GM18858 (cell line): ENCODE results near the gene IFITM2.
"Not testable (repeated sequence)": the region's sequence is repeated elsewhere in the genome, so short reads cannot be mapped to it uniquely, and the experiment has no call there.

Source experiments
- ATAC-seq: cut with Tn5 transposase; IDR thresholded peaks from one replicate; pipeline ENCODE4 v1.9.1; 2021; ENCODE audit not compliant: unreplicated experiment

The IFITM2 gene

DNA sequence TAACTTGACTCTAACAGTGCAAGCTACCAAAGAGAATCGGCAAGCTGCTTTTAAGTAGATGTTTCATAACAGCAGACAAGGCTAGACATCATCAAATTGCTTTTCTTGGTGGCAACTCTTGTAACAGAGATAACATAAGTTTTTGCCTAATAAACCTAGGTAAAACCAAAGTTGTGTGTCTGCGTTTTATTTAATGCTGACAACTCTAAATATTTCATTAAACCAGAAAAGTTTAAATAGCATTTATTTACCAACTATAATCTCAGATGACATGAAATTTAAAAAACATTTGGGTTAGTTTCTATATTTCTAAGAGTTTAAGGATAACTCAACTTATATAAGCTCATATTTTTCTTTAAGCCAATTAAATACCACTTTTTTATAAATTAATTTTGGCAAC, 32.3 kb downstream of the IFITM2 start:
- ATAC-seq, result no peak

- ATAC-seq, result no peak
Observed at GRCh38 chr11:340539-341512, 33.2 kb downstream of the IFITM2 start.

GRCh38 chr11:342328-342727, 34.7 kb downstream of the IFITM2 start:
- no peak for ATAC-seq

DNA sequence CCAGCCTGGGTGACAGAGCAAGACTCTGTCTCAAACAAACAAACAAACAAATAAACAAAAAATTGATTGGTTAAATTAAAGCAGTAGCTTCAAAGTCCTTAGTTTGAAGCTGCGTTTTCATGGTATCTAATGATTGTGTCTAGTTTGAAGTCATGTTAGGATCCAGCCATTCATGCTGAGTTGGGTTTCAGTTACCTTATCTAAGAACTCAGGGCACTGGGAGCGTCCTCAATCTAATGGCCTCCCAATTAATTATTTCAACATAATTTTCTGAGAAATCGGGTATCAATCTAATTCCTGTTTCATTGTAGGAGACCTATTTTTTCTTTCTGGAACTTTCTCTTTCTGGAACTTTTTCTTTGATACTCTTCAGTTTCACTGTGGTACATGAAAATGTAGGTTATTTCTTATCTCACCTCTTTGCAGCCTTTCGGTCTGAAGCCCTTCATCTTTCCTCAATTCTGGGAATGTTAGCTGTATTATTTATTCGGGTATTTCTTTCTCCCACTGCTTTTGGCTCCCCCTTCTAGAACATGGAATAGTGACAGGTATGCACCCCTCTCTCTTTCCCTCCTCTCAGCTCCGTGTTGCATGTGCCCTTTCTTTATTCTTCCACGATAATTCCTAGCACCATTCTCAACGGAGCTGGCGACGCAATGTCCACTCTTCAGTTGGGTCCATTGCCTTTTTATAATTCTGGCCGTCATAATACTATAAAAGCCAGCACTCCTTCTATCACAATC, 37.4 kb downstream of the IFITM2 start:
- ATAC-seq, result no peak

DNA sequence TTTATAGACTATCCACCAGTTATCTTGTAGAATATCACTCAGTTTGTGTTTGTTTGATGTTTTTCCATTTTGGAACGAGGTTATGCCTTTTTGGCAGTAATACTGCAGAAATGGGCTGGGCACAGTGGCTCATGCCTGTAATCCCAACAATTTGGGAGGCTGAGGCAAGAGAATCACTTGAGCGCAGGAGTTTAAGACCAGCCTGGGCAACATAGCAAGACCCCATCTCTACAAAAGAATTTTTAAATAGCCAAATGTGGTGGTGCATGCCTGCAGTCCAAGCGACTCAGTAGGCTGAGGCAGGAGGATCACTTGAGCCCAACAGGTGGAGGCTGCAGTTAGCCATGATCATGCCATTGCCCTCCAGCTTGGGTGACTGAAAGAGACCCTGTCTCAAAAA, 38.9 kb downstream of the IFITM2 start:
- no peak for ATAC-seq

GRCh38 chr11:349270-349954, 41.8 kb downstream of the IFITM2 start:
- not testable (repeated sequence) for ATAC-seq

- not testable (repeated sequence) for ATAC-seq
Observed at GRCh38 chr11:350033-350722, 42.6 kb downstream of the IFITM2 start.

- no peak for ATAC-seq
Observed at GRCh38 chr11:350723-351255, 43.2 kb downstream of the IFITM2 start.

- ATAC-seq, result no peak
Observed at GRCh38 chr11:351411-351810, 43.8 kb downstream of the IFITM2 start.

DNA sequence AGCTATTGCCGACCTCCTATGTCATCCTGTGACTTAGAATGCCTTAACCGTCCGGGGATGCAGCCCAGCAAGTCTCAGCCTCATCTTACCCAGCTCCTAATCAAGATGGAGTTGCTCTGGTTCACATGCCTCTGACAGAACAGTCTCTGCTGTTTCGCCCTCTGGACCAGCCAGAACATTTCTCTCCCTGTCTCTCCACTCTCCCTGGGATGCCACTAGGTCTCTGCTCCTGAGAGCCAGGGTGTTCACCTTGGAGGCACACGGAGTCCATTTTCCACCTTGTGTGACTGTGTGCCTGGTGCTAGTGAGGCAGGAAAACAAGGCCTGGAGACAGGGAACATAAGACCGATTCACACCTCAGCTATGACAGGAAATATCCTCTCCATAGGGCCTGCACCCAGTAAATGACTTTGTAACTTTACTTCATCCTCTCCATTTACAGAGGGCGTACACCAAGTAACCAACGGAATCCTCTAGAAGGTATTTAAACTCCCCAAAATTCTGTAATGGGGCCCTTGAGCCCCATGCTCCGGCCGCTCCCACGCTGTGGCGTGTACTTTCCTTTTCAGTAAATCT, 44.9 kb downstream of the IFITM2 start:
- ATAC-seq, result no peak

DNA sequence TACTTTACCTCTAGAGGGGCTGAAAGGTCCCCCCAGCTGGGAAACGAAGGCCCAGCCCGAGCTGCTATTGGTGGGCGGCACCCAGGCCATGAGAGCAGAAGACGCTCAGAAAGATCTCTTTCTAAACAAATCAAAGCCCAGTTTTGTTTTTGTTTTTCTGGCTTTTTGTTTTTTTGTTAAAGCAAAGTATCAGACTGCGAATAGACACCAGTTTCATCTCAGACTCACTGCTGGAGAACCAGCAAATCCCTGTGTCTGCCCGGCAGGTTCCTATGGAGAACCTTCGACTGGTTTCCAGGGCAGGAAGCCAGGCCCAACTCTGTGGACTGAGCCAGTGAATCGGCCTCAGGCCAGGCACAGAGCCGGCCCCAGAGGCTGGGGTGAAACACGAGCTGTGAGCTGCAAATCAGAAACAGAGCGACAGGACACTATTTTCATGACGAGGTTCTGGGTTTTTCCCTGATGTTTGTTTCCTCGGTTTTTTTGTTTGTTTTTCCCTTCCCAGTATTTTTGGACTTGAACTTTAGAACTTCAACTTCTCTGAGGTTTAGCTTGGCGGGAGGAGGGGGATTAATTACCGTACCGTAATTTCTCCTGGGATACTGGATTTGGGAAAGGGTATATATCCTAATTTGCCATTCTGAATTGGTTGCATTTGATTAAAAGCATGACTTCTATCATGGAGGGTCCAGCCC, 45.7 kb downstream of the IFITM2 start:
- ATAC-seq, result no peak

DNA sequence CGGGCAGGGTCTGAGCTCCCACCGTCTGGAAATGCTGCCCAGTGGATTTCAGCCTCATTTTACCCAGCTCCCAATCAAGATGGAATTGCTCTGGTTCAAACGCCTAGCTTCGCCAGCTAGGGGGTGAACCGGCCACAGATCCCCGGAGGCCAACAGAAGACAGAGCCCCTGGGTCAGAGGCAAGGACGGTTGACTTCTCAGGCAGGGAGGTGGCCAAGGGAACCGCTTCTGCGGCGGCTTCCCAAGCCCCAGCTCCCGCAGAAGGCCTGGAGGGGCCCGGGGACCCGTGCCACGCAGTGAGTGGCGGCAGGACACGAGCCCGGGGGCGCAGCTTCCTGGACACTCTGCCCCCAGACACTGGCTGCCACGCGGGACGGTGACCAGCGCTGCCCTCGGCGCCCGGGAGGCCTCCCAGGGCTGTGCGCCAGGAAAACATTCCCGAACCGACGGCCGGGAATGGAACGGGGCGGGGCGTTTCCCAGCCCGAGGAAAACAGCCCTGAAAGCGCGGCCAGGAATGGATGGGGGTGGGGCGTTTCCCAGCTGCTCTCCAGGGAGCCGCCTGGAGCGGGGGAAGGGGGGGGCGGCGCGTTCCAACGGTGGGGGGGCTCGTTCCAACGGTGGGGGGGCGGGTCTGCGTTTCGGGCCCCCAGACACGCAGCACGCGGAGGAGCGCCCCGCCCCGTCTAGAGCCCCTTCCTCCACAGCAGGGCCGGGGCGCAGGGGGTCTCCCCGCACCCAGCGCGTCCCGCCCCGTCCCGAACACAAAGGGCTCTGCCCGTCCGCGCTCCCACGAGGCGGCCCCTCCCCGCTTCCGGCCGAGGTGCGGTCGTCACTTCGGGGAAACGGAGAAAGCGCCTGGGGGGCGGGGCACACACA, 48.2 kb downstream of the IFITM2 start:
- ATAC-seq, result no peak

GRCh38 chr11:356610-357009, 49.0 kb downstream of the IFITM2 start:
- ATAC-seq, result no peak

DNA sequence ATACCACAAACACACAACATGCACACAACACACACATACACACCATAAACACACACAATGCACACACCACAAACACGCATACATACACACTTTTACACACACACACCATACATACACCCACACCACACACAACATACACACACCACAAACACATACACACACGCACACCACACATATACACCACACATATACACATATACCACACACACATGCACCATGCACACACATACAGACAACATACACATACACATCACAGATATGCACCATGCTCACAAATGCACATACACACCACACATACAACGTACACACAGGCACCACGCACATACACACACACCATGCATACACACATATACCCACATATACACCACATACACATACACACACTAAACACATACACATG, 50.0 kb downstream of the IFITM2 start:
- ATAC-seq, result no peak

DNA sequence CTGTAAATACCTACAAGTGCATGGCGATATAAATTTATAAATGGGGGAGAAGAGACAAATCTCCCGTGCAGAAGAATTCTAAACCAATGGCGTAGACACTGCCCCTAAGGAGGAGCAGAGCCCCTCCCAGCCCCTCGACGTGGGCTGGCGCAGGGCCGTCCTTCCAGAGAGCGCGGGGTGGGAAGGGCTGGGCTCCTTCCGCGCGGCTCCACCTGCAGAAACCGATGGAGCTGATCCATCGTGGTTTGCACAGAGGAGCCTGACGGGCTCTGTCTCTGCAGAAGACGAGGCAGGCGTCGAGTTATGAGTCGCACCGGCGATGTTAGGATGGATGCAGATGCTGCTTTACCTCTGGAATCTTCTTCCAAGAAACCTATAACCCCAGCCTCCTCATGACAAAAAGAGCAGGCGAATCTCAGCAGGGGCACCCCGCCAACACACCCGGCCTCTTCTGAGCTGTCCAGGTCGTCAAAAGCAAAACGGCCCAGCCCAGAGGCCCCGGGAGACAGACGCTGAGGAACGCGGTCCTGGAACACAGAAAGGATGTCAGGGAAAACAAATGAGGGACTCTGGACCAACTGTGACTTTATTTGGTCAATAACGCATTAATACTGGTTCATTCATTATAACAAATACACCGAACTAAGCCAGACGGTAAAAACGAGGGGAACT, 50.6 kb downstream of the IFITM2 start:
- no peak for ATAC-seq
